Neural cell (in vitro differentiated cells): ENCODE measurements around the gene PLD4. TPM values are rescaled to one million over a fixed set of nuclear protein-coding genes. Genes with fewer than 3 reads are reported as not detected.

Experiments
- H2AFZ ChIP-seq: fragments of 200-600, 300-800 bp; sonication (generic), shearing (Covaris generic); 2 replicates; pipeline ENCODE4 v1.6.0; 2014; ENCODE audit warnings: low read depth, mild to moderate bottlenecking, antibody characterized with exemption, low read length, moderate library complexity
- H3F3A ChIP-seq: fragments of 200-600 bp; shearing (Covaris generic); 2 replicates; pipeline ENCODE4 v1.6.1; 2016; ENCODE audit warnings: mild to moderate bottlenecking, moderate library complexity, mixed read lengths, antibody characterized with exemption, low read length; ENCODE audit not compliant: insufficient read depth, poor library complexity, severe bottlenecking
- H3K27ac ChIP-seq: fragments of 200-600, 300-800 bp; sonication (generic), shearing (Covaris generic); 2 replicates; pipeline ENCODE4 v1.5.1; 2014; ENCODE audit warnings: mild to moderate bottlenecking, low read length, moderate library complexity
- H3K27me3 ChIP-seq: fragments of 300-800, 200-600 bp; sonication (generic), shearing (Covaris generic); 2 replicates; pipeline ENCODE4 v1.6.0; 2014; ENCODE audit warnings: mild to moderate bottlenecking, low read depth, low read length, moderate library complexity; ENCODE audit not compliant: insufficient read depth
- H3K36me3 ChIP-seq: fragments of 300-800, 200-600 bp; sonication (generic), shearing (Covaris generic); 2 replicates; pipeline ENCODE4 v1.5.1; 2014; ENCODE audit warnings: mild to moderate bottlenecking, antibody characterized with exemption, low read length, moderate library complexity; ENCODE audit not compliant: insufficient read depth
- H3K4me2 ChIP-seq: fragments of 300-800, 200-600 bp; sonication (generic), shearing (Covaris generic); 2 replicates; pipeline ENCODE4 v1.6.0; 2014; ENCODE audit warnings: mild to moderate bottlenecking, low read length
- H3K4me3 ChIP-seq: fragments of 300-800, 200-600 bp; sonication (generic), shearing (Covaris generic); 2 replicates; pipeline ENCODE4 v1.5.1; 2014; ENCODE audit warnings: mild to moderate bottlenecking, low read length, moderate library complexity
- H3K79me2 ChIP-seq: fragments of 200-600 bp; shearing (Covaris generic); replicated peaks from 2 replicates; pipeline ENCODE4 v1.6.0; 2014; ENCODE audit warnings: mild to moderate bottlenecking, low read length, moderate library complexity; ENCODE audit not compliant: insufficient read depth
- H3K9ac ChIP-seq: fragments of 300-800, 200-600 bp; sonication (generic), shearing (Covaris generic); 2 replicates; pipeline ENCODE4 v1.6.1; 2016; ENCODE audit warnings: mild to moderate bottlenecking, low read length, mixed read lengths
- H3K9me2 ChIP-seq: fragments of 200-600 bp; shearing (Covaris generic); 2 replicates; pipeline ENCODE4 v1.6.1; 2016; ENCODE audit warnings: mild to moderate bottlenecking, low read length, mixed read lengths; ENCODE audit not compliant: insufficient read depth
- H3K9me3 ChIP-seq: fragments of 200-600, 300-800 bp; sonication (generic), shearing (Covaris generic); 2 replicates; pipeline ENCODE4 v1.6.1; 2016; ENCODE audit warnings: mild to moderate bottlenecking, mixed run types, low read length, moderate library complexity, mixed read lengths
- H4K20me1 ChIP-seq: fragments of 200-600 bp; shearing (Covaris generic); 2 replicates; pipeline ENCODE4 v1.6.1; 2016; ENCODE audit warnings: mild to moderate bottlenecking, mixed run types; ENCODE audit not compliant: insufficient read depth
- EP300 ChIP-seq: fragments of 450-650 bp; conservative IDR thresholded peaks from 2 replicates; pipeline ENCODE4 v1.6.1; 2014; ENCODE audit warnings: antibody characterized with exemption, mild to moderate bottlenecking, moderate library complexity; ENCODE audit not compliant: poor library complexity, severe bottlenecking
- EZH2 ChIP-seq: fragments of 200-600, 300-800 bp; shearing (Covaris generic), sonication (generic); IDR thresholded peaks from 2 replicates; pipeline ENCODE4 v1.6.1; 2014; ENCODE audit warnings: antibody characterized with exemption, low read length, borderline replicate concordance, mild to moderate bottlenecking; ENCODE audit not compliant: insufficient read depth, poor library complexity, severe bottlenecking
- MXI1 ChIP-seq: fragments of 450-650 bp; conservative IDR thresholded peaks from 2 replicates; pipeline ENCODE4 v1.6.1; 2014; ENCODE audit warnings: antibody characterized with exemption, mild to moderate bottlenecking; ENCODE audit not compliant: poor library complexity, severe bottlenecking
- POLR2AphosphoS5 ChIP-seq: IDR thresholded peaks from 2 replicates; pipeline ENCODE4 v1.6.1; 2012
- RAD21 ChIP-seq: fragments of 450-650 bp; conservative IDR thresholded peaks from 2 replicates; pipeline ENCODE4 v1.6.1; 2014; ENCODE audit warnings: antibody characterized with exemption, mild to moderate bottlenecking, moderate library complexity
- REST ChIP-seq: IDR thresholded peaks from 2 replicates; pipeline ENCODE4 v1.6.1; 2012; ENCODE audit warnings: borderline replicate concordance
- SMC3 ChIP-seq: fragments of 450-650 bp; conservative IDR thresholded peaks from 2 replicates; pipeline ENCODE4 v1.6.1; 2014; ENCODE audit warnings: antibody characterized with exemption, mild to moderate bottlenecking, moderate library complexity; ENCODE audit not compliant: poor library complexity
- TAF1 ChIP-seq: IDR thresholded peaks from 2 replicates; pipeline ENCODE4 v1.6.1; 2012; ENCODE audit warnings: low read depth
- polyA plus RNA-seq: library from polyadenylated mRNA; depleted of rRNA; stranded (reverse); fragments of >200 nt; gene quantifications from 2 replicates; pipeline ENCODE4 v1.2.3, GENCODE V29; 2014
- TF ChIP-seq, protein P1 (sequence below): fragments of 450-650 bp; IDR thresholded peaks from 2 replicates; pipeline ENCODE4 v1.5.1; 2014; ENCODE audit warnings: antibody characterized with exemption, mild to moderate bottlenecking, moderate library complexity; ENCODE audit not compliant: poor library complexity, severe bottlenecking

The PLD4 gene
- polyA plus RNA-seq, 1 donor from 2014 or later, result not detected

DNA sequence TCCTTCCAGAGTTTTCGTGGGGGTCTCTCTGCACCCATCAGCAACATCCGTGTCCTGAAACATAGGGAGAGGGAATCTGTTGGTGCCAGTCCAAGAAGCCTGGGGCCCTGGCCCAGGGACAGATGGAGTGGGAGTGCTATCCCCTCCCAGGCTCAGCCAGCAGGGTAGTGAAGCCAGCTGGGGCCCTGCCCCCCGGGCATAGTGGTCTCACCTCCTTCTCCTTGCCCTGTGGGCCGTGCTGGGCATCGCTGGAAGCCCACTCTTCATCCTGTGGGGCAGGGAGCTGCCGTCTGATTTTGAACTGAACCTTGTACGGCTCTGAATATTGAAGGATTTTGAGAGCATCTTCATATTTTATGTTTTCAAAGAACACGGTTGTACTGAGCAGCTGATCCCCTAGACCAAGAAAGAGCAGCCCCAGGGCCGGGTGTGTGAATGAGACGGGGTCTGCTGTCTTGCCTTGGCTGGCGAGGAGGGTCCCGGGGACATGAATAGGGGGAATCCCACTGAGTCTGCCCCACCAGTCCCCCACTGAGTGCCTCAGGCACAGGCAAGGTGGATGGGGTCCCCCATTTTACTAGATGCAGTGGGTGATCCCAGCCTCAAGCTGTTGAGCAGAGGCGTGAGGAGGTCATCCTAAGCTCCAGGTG is 30.2 kb downstream of the PLD4 start:
- no peaks in the 10 kb centered on the region for H3K9me3 ChIP-seq
- H3K4me3 ChIP-seq, result no peak overlapping the region
- no peak for TF ChIP-seq EP300
- TF ChIP-seq SMC3, result no peak
- no peak for TF ChIP-seq EZH2
- no peak for TF ChIP-seq MXI1
- TF ChIP-seq REST, result no peak
- TF ChIP-seq RAD21, result no peak
- no peak for TF ChIP-seq POLR2AphosphoS5
- TF ChIP-seq, protein P1, sequence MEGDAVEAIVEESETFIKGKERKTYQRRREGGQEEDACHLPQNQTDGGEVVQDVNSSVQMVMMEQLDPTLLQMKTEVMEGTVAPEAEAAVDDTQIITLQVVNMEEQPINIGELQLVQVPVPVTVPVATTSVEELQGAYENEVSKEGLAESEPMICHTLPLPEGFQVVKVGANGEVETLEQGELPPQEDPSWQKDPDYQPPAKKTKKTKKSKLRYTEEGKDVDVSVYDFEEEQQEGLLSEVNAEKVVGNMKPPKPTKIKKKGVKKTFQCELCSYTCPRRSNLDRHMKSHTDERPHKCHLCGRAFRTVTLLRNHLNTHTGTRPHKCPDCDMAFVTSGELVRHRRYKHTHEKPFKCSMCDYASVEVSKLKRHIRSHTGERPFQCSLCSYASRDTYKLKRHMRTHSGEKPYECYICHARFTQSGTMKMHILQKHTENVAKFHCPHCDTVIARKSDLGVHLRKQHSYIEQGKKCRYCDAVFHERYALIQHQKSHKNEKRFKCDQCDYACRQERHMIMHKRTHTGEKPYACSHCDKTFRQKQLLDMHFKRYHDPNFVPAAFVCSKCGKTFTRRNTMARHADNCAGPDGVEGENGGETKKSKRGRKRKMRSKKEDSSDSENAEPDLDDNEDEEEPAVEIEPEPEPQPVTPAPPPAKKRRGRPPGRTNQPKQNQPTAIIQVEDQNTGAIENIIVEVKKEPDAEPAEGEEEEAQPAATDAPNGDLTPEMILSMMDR, result no peak
- no peak for TF ChIP-seq TAF1

GRCh38 chr14:104955396-104955770 is 30.7 kb downstream of the PLD4 start:
- H3K9ac ChIP-seq, result no peak overlapping the region
- H4K20me1 ChIP-seq, result no peaks in the 10 kb centered on the region
- H3K36me3 ChIP-seq, result no peaks in the 10 kb centered on the region
- no peaks in the 10 kb centered on the region for H3F3A ChIP-seq
- H3K9me2 ChIP-seq, result no peaks in the 10 kb centered on the region
- no peak overlapping the region for H3K4me3 ChIP-seq
- no peak overlapping the region for H3K4me2 ChIP-seq
- H3K27me3 ChIP-seq, result no peaks in the 10 kb centered on the region
- H3K79me2 ChIP-seq, result no peaks in the 10 kb centered on the region
- TF ChIP-seq MXI1 (no peak), POLR2AphosphoS5 (no peak), RAD21 (no peak), EZH2 (no peak), EP300 (no peak), TAF1 (no peak), REST (no peak), SMC3 (no peak)
- TF ChIP-seq, protein P1, result no peak
- no peaks in the 10 kb centered on the region for H3K9me3 ChIP-seq
- no peak overlapping the region for H2AFZ ChIP-seq
- no peak overlapping the region for H3K27ac ChIP-seq

More for the DNA sequence above, 30.2 kb downstream of the PLD4 start:
- Histone ChIP-seq H4K20me1 (no peaks in the 10 kb centered on the region), H3K9ac (no peak overlapping the region), H2AFZ (no peak overlapping the region), H3K4me2 (no peak overlapping the region), H3F3A (no peaks in the 10 kb centered on the region), H3K27me3 (no peaks in the 10 kb centered on the region), H3K36me3 (no peaks in the 10 kb centered on the region), H3K9me2 (no peaks in the 10 kb centered on the region), H3K79me2 (no peaks in the 10 kb centered on the region), H3K27ac (no peak overlapping the region)
